AG04449 (cell line): ENCODE results near the gene ABTB2.

Source experiments
- CTCF ChIA-PET: fragments of 350-600 bp; formaldehyde crosslinking; extraction: SDS; loops from one replicate; lab custom pipeline; 2021; ENCODE audit warnings: antibody characterized with exemption; lab: Yijun Ruan, JAX
- POLR2A ChIA-PET: fragments of 400-600, 350-600 bp; formaldehyde crosslinking; extraction: SDS; loops from one replicate; lab custom pipeline; 2020; ENCODE audit warnings: antibody characterized with exemption, inconsistent platforms; lab: Yijun Ruan, JAX
- DNase-seq: peaks from one replicate; pipeline ENCODE4 v3.0.0-alpha.2; 2010; ENCODE audit warnings: low read depth, low spot score
- H3K4me3 ChIP-seq: 2 replicates; pipeline ENCODE4 v1.5.1; 2011; ENCODE audit warnings: low read depth, mild to moderate bottlenecking, control low read depth, low read length
- TF ChIP-seq, protein P1 (sequence below): IDR thresholded peaks from one replicate; pipeline ENCODE4 v1.5.1; 2011; ENCODE audit warnings: mild to moderate bottlenecking, moderate library complexity, low read length, control low read depth, inconsistent platforms; ENCODE audit not compliant: insufficient read depth; ENCODE audit errors: missing control alignments

Gene ABTB2

DNA sequence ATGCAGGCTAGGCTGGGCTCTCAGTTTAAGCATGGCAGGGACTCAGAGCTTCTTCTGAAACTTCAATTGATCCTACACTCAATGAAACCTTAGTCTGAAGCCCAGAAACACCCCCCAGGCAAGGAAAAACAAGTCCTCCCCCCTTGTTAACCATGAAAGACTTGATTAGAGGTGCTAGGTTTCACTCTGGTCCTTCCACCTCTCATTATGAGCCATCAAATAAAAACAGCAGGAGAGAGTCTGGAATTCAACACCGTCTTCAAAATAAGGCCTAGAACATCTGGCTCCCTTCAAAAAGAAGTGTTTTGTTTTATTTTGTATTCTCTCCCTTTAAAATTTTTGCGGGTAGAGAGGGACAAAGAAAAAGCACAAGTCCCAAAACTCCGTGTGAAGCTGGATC, 156.7 kb downstream of the ABTB2 start:
- no peak for DNase-seq
- ChIA-PET CTCF (no interaction called here), POLR2A (no interaction called here)
- H3K4me3 ChIP-seq = no peak overlapping the region
- TF ChIP-seq, protein P1, sequence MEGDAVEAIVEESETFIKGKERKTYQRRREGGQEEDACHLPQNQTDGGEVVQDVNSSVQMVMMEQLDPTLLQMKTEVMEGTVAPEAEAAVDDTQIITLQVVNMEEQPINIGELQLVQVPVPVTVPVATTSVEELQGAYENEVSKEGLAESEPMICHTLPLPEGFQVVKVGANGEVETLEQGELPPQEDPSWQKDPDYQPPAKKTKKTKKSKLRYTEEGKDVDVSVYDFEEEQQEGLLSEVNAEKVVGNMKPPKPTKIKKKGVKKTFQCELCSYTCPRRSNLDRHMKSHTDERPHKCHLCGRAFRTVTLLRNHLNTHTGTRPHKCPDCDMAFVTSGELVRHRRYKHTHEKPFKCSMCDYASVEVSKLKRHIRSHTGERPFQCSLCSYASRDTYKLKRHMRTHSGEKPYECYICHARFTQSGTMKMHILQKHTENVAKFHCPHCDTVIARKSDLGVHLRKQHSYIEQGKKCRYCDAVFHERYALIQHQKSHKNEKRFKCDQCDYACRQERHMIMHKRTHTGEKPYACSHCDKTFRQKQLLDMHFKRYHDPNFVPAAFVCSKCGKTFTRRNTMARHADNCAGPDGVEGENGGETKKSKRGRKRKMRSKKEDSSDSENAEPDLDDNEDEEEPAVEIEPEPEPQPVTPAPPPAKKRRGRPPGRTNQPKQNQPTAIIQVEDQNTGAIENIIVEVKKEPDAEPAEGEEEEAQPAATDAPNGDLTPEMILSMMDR = no peak

DNA sequence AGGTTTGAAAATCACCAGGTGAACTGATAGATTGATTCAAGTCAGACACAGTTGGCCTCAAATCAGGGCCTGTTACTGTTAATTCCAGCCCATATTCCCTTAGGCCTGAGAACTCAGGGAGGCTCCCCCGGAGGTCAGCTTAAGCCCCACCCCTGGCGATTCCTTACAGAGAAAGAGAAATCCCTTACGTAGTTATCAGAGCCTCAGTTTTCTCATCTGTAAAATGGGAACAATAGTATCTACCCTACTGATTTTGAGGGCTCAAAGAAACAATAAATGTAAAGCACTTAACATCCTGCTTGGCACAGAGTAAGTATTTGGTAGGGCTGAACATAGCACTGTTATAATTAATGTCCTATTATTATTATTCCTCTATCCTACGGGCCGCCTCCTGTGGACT, 158.3 kb downstream of the ABTB2 start:
- TF ChIP-seq, protein P1 = no peak
- ChIA-PET CTCF (interaction anchor here (1.6 kb wide), 1 partner anchor 159 kb away, joined by 3 read pairs; no protein-coding TSS in a partner anchor), POLR2A (interaction anchor here (0.6 kb wide), 1 partner anchor 85 kb away, joined by 3 read pairs; no protein-coding TSS in a partner anchor)
- no peak overlapping the region for H3K4me3 ChIP-seq
- DNase-seq = no peak

DNA sequence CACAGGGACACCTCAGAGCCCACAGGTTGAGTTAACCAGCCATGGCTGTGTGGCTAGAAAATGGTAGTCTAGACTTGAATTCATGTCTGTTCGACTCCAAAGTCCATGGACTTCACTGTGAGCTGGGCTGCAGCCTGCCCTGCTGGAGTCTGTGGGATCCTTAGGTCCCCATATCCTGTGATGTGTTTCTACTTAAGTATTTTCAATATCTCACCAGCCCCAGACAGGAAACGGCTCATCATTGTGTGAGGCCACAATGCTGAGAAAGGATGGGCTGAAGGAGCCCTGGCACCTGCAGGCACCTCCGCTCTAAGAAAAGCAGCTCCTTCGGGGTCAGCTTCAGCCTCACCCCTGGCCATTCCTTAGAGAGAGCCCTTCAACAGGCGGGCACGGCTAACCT, 159.3 kb downstream of the ABTB2 start:
- DNase-seq = no peak
- no peak overlapping the region for H3K4me3 ChIP-seq
- ChIA-PET POLR2A (no interaction called here), CTCF (interaction anchor here (1.6 kb wide), 1 partner anchor 160 kb away, joined by 3 read pairs; no protein-coding TSS in a partner anchor)
- TF ChIP-seq, protein P1 = no peak

DNA sequence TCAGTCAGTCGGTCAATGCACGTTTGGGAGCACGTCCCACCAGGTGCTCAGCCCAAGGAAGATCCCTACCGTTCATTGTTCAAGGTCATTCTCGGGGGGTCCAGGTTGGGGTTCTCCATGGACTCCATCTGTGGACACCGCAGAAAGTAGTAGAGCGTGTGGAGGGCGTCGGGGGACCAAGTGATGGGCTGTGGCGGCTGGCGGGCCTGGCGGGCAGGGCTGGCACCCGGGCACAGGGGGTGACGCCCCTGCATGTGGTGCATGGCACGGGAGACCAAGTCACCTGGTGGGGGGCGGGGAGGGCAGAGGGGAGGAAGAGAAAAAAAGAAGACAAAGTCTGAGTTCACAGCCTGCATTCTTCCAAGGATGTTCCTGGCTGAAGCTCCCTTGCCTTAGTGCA, 160.6 kb downstream of the ABTB2 start:
- DNase-seq = no peak
- ChIA-PET POLR2A (no interaction called here), CTCF (no interaction called here)
- TF ChIP-seq, protein P1 = no peak
- H3K4me3 ChIP-seq = no peak overlapping the region

DNA sequence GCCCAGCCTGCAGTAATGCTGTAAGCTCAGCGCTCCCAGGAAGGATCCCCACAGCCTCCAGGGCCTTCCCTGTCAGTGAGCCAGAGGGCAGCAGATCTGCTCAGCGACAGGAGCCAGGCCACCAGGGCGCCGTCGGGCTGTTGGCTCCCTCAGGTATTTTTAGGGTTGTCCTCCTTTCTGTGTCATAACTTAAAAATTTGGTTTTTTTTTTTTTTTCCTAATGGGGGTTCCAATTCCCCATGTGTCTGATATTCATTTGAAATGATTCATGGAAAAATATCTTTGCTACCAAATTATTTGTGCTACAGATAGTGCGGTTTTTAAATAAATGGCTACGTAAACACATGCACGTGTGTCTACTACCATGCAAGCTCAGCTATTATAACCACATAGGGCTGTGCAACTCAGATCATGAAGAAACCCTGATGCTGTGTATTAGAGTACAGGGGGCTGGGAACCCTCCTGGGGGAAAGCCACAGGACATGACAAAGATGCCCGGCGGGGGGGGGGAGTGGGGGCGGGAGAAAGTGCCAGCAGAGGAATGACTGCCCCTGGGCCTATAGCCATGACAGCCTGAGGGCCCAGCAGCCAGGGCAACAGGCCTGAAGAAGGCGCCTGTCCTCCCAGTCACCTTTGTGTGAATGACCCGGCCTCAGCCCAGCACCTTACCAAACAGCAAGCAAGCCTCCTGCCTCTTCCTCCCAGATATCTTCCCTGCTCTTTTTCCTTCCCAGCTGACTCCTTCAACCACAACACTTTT, 163.1 kb downstream of the ABTB2 start:
- CTCF ChIA-PET = interaction anchor here (1.1 to 1.5 kb wide), 3 partner anchors 10 to 22 kb away, joined by 3 to 4 read pairs (median 3); no protein-coding TSS in a partner anchor

More for the DNA sequence above, 163.1 kb downstream of the ABTB2 start:
- H3K4me3 ChIP-seq = no peak overlapping the region
- TF ChIP-seq, protein P1 = no peak
- POLR2A ChIA-PET = no interaction called here
- DNase-seq = no peak
